Smooth muscle cell (in vitro differentiated cells): ENCODE data around the gene ATOH1. TPM values are rescaled to one million over a fixed set of nuclear protein-coding genes. Genes with fewer than 3 reads are reported as not detected.

Source experiments
- polyA plus RNA-seq: library from polyadenylated mRNA; unstranded; fragments of >200 nt; fragmentation: Nextera tagmentation; extraction: Ambion mirVana; gene quantifications from 2 replicates; pipeline ENCODE4 v1.2.1, GENCODE V29; 2016
- small RNA-seq: library from RNA; depleted of rRNA; stranded (forward); fragments of <200 nt; gene quantifications from one replicate; pipeline ENCODE3, GENCODE V24; 2014
- total RNA-seq: library from RNA; depleted of rRNA; stranded (reverse); fragments of >200 nt; gene quantifications from 2 replicates; pipeline ENCODE4 v1.2.3, GENCODE V29; 2014

The ATOH1 gene
- total and polyA plus RNA-seq, 2 experiments from 2014 or later: not detected

Small RNA genes lying within 50 kb of the gene (small RNA-seq; reads per million reads assigned to genes)
- gene RNA5SP164: not detected
